Suprapubic skin (tissue), 4 donors: ENCODE measurements around the gene MAD1L1. TPM values are rescaled to one million over a fixed set of nuclear protein-coding genes. Genes with fewer than 3 reads are reported as not detected.

ENCODE experiments used
- DNase-seq, 2 donors: peaks; one replicate each; pipeline ENCODE4 v3.0.0-alpha.2; 2019; ENCODE audit warnings: low spot score in 2 of 2
- H3K27ac ChIP-seq: fragments of 200-600 bp; sonication (generic); one replicate; pipeline ENCODE4 v1.5.1; 2019
- H3K27me3 ChIP-seq: fragments of 200-600 bp; sonication (generic); one replicate; pipeline ENCODE4 v1.5.1; 2019
- H3K36me3 ChIP-seq: fragments of 200-600 bp; sonication (generic); one replicate; pipeline ENCODE4 v1.5.1; 2019
- H3K4me1 ChIP-seq: fragments of 200-600 bp; sonication (generic); one replicate; pipeline ENCODE4 v1.5.1; 2019
- H3K4me3 ChIP-seq: fragments of 200-600 bp; sonication (generic); one replicate; pipeline ENCODE4 v1.5.1; 2019; ENCODE audit warnings: mild to moderate bottlenecking
- H3K9me3 ChIP-seq: fragments of 200-600 bp; sonication (generic); one replicate; pipeline ENCODE4 v1.5.1; 2019
- EP300 ChIP-seq: sonication (generic); formaldehyde crosslinking; IDR thresholded peaks from one replicate; pipeline ENCODE4 v1.6.1; 2017; ENCODE audit warnings: antibody characterized with exemption
- POLR2A ChIP-seq, 2 donors: fragments of 450-650 bp; IDR thresholded peaks; one replicate each; pipeline ENCODE4 v1.6.1; 2017; ENCODE audit warnings: antibody characterized with exemption in 2 of 2, mild to moderate bottlenecking in 2 of 2, moderate library complexity in 2 of 2
- POLR2AphosphoS5 ChIP-seq, 3 donors: sonication (generic); formaldehyde crosslinking; IDR thresholded peaks; one replicate each; pipeline ENCODE4 v1.6.1; 2017; ENCODE audit warnings: antibody characterized with exemption in 3 of 3
- WGBS: methylation state at CpG from one replicate; pipeline ENCODE4 v1.1.5; 2018; 5-methylcytosine and 5-hydroxymethylcytosine counted together
- total RNA-seq, 4 donors: library from RNA; depleted of rRNA; stranded (reverse); fragments of >200 nt; gene quantifications; one replicate each; pipeline ENCODE4 v1.1.0, GENCODE V29; 2016
- TF ChIP-seq, protein P1 (sequence below), 2 donors: fragments of 200-600 bp in 1 of 2; fragments of 450-650 bp in 1 of 2; sonication (generic) in 1 of 2; IDR thresholded peaks; one replicate each; pipeline ENCODE4 v1.5.1; 2016 to 2019; ENCODE audit warnings: antibody characterized with exemption in 2 of 2, mild to moderate bottlenecking in 1 of 2, moderate library complexity in 1 of 2

The MAD1L1 gene
- total RNA-seq, 4 donors from 2014 or later, result 53.2 to 69.8 (median 62.2) TPM

- Histone ChIP-seq H3K27me3 (no peaks in the 10 kb centered on the region), H3K27ac (no peak overlapping the region), H3K4me3 (no peak overlapping the region), H3K9me3 (no peaks in the 10 kb centered on the region), H3K4me1 (no peaks in the 10 kb centered on the region), H3K36me3 (peaks cover 35% of the 10 kb centered on the region)
- TF ChIP-seq, protein P1, sequence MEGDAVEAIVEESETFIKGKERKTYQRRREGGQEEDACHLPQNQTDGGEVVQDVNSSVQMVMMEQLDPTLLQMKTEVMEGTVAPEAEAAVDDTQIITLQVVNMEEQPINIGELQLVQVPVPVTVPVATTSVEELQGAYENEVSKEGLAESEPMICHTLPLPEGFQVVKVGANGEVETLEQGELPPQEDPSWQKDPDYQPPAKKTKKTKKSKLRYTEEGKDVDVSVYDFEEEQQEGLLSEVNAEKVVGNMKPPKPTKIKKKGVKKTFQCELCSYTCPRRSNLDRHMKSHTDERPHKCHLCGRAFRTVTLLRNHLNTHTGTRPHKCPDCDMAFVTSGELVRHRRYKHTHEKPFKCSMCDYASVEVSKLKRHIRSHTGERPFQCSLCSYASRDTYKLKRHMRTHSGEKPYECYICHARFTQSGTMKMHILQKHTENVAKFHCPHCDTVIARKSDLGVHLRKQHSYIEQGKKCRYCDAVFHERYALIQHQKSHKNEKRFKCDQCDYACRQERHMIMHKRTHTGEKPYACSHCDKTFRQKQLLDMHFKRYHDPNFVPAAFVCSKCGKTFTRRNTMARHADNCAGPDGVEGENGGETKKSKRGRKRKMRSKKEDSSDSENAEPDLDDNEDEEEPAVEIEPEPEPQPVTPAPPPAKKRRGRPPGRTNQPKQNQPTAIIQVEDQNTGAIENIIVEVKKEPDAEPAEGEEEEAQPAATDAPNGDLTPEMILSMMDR (IDR thresholded peaks at IDR 0.05), result no peak
- TF ChIP-seq EP300, result no peak
- TF ChIP-seq POLR2AphosphoS5 (IDR thresholded peaks at IDR 0.05), result no peak
- TF ChIP-seq POLR2A (IDR thresholded peaks at IDR 0.05), result no peak
- no peak for DNase-seq
- WGBS, result 89% methylated on average over 8 of the region's 9 CpGs
Observed at GRCh38 chr7:2126621-2127020, 106.1 kb downstream of the MAD1L1 start.

DNA sequence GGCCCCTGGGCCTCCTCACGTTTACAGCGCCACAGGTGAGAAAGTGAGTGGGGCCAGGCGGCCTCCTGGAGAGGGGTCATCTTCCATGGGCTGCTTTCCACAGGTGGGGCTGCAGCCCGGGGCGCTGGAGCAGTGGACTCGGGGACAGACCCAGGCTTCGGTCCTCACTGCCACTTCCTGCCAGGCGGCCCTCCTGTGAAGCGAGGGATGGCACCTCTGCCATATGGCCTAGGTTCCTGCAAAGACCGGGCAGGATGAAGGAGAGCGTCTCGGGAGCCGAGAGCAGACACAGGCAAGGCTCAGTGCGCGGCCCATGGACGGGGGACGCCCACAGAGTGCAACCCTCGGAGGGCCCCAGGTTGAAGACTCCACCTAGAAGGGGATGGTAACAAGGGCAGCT lies 106.8 kb downstream of the MAD1L1 start:
- DNase-seq, result no peak
- H3K36me3 ChIP-seq, result peaks cover 33% of the 10 kb centered on the region
- H3K27ac ChIP-seq, result no peak overlapping the region
- TF ChIP-seq POLR2A (IDR thresholded peaks at IDR 0.05), result no peak
- no peak for TF ChIP-seq POLR2AphosphoS5 (IDR thresholded peaks at IDR 0.05)
- no peak for TF ChIP-seq EP300
- no peaks in the 10 kb centered on the region for H3K27me3 ChIP-seq
- no peaks in the 10 kb centered on the region for H3K9me3 ChIP-seq
- no peaks in the 10 kb centered on the region for H3K4me1 ChIP-seq
- 85% methylated on average over 7 of the region's 18 CpGs for WGBS
- H3K4me3 ChIP-seq, result no peak overlapping the region

- Histone ChIP-seq H3K4me1 (peaks cover 11% of the 10 kb centered on the region), H3K36me3 (peaks cover 33% of the 10 kb centered on the region), H3K27ac (no peak overlapping the region)
Observed at GRCh38 chr7:2124604-2125345, 108.0 kb downstream of the MAD1L1 start.

DNA sequence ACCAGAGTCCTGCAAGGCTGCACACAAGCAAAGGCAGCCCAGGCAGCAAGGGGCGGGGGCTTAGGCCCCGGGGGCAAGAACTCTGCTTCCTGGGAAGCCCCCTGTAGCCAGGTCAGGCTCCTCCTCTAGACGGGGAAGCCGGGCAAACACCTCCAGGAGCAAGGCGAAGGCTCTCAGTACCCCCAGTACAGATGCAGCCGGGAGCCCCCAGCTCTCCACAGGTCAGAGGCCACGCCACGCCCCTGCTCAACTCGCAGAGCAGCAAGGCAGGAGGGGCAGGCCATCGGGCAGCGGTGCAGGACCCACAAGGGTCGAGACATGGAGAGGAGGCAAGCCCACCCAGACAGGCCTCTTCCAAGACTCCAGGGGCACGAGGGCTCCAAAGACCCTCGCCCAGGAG lies 108.8 kb downstream of the MAD1L1 start:
- H3K4me3 ChIP-seq, result no peak overlapping the region
- TF ChIP-seq POLR2AphosphoS5 (IDR thresholded peaks at IDR 0.05) (no peak), POLR2A (IDR thresholded peaks at IDR 0.05) (no peak), EP300 (no peak)
- TF ChIP-seq, protein P1 (IDR thresholded peaks at IDR 0.05), result no peak
- H3K27me3 ChIP-seq, result no peaks in the 10 kb centered on the region
- H3K4me1 ChIP-seq, result peaks cover 17% of the 10 kb centered on the region
- no peak for DNase-seq
- WGBS, result 93% methylated on average over 7 of the region's 14 CpGs
- H3K27ac ChIP-seq, result no peak overlapping the region
- no peaks in the 10 kb centered on the region for H3K9me3 ChIP-seq
- peaks cover 30% of the 10 kb centered on the region for H3K36me3 ChIP-seq

More at GRCh38 chr7:2124604-2125345, 108.0 kb downstream of the MAD1L1 start:
- Histone ChIP-seq H3K9me3 (no peaks in the 10 kb centered on the region), H3K4me3 (no peak overlapping the region), H3K27me3 (no peaks in the 10 kb centered on the region)
- 91% methylated on average over 17 of the region's 25 CpGs for WGBS
- DNase-seq, result no peak
- TF ChIP-seq, protein P1 (IDR thresholded peaks at IDR 0.05), result no peak

- WGBS, result 96% methylated on average over 25 of the region's 25 CpGs
- H3K9me3 ChIP-seq, result no peaks in the 10 kb centered on the region
- peaks cover 30% of the 10 kb centered on the region for H3K36me3 ChIP-seq
- H3K4me1 ChIP-seq, result peaks cover 18% of the 10 kb centered on the region
- H3K27ac ChIP-seq, result no peak overlapping the region
- no peak for DNase-seq
- no peaks in the 10 kb centered on the region for H3K27me3 ChIP-seq
- TF ChIP-seq POLR2A (IDR thresholded peaks at IDR 0.05) (no peak), EP300 (no peak), POLR2AphosphoS5 (IDR thresholded peaks at IDR 0.05) (no peak)
- TF ChIP-seq, protein P1 (IDR thresholded peaks at IDR 0.05), result no peak
- no peak overlapping the region for H3K4me3 ChIP-seq
Observed at GRCh38 chr7:2123360-2123759, 109.4 kb downstream of the MAD1L1 start.
